Thyroid gland (tissue), 4 donors: ENCODE data around the gene PGBD5.

Source experiments
- CTCF ChIP-seq, 6 experiments: fragments of 200-600 bp in 3 of 6; fragments of 450-650 bp in 3 of 6; sonication (generic) in 3 of 6; IDR thresholded peaks; one replicate each; pipeline ENCODE4 v1.5.1; 2016 to 2019; ENCODE audit warnings: antibody characterized with exemption in 6 of 6, mild to moderate bottlenecking in 2 of 6, inconsistent platforms in 1 of 6, moderate library complexity in 1 of 6
- POLR2A ChIP-seq, 2 donors: fragments of 450-650 bp; IDR thresholded peaks; one replicate each; pipeline ENCODE4 v1.6.1; 2017; ENCODE audit warnings: antibody characterized with exemption in 2 of 2, mild to moderate bottlenecking in 2 of 2, moderate library complexity in 1 of 2

GRCh38 chr1:230415405-230416132 is 10.6 kb downstream of the PGBD5 start:
- TF ChIP-seq CTCF (IDR thresholded peaks at IDR 0.05) (no peak), POLR2A (IDR thresholded peaks at IDR 0.05) (no peak)
